ENCODE measurements around the gene DGKE.

DNA sequence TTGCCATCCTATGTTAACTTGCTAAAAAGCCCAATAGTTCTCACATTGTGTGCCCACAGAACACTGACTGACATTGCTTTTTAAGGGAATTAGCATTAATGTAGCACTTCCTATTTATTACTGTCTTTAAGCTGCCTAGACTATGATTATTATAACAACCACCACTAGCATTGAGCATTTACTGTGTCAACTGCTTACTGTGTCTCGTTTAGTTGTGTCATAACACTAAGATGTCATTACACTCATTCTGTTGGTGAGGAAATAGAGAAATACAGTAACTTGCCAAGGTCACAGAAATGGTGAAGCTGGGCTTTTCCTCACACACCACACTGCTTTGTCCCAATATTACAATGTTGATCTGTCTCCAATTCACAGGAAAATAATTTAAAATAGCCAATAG lies 49.7 kb downstream of the DGKE start:
- TF ChIP-seq, protein P1, sequence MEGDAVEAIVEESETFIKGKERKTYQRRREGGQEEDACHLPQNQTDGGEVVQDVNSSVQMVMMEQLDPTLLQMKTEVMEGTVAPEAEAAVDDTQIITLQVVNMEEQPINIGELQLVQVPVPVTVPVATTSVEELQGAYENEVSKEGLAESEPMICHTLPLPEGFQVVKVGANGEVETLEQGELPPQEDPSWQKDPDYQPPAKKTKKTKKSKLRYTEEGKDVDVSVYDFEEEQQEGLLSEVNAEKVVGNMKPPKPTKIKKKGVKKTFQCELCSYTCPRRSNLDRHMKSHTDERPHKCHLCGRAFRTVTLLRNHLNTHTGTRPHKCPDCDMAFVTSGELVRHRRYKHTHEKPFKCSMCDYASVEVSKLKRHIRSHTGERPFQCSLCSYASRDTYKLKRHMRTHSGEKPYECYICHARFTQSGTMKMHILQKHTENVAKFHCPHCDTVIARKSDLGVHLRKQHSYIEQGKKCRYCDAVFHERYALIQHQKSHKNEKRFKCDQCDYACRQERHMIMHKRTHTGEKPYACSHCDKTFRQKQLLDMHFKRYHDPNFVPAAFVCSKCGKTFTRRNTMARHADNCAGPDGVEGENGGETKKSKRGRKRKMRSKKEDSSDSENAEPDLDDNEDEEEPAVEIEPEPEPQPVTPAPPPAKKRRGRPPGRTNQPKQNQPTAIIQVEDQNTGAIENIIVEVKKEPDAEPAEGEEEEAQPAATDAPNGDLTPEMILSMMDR (conservative IDR thresholded peaks at IDR 0.05 in 1 of 2, IDR thresholded peaks at IDR 0.05 in 1 of 2; ENCODE audit: extremely low read depth in 1 of 2, insufficient read depth in 1 of 2, low read depth in 1 of 2, low read length in 2 of 2) = no peak
- no peak for TF ChIP-seq EZH2 (IDR thresholded peaks at IDR 0.05; ENCODE audit: borderline replicate concordance, low read length)

Measured in mammary epithelial cell (primary cell).